SK-N-SH treated with all-trans-retinoic acid at 6 μM for 48 hours (cell line): ENCODE data around the gene CHM.
"Not testable (repeated sequence)": the region's sequence is repeated elsewhere in the genome, so short reads cannot be mapped to it uniquely, and the experiment has no call there.

ENCODE experiments used
- ATAC-seq: fragments of 200-7000 bp; cut with Tn5 transposase; 3 replicates; pipeline ENCODE4 v1.9.1; 2020; ENCODE audit warnings: mild to moderate bottlenecking, moderate library complexity
- BACH2 ChIP-seq: fragments of 250-450 bp; sonication (Bioruptor Pico); IDR thresholded peaks from 2 replicates; pipeline ENCODE4 v1.9.0; 2021; ENCODE audit warnings: mild to moderate bottlenecking, borderline replicate concordance
- CSDC2 ChIP-seq: fragments of 250-450 bp; sonication (Bioruptor Pico); IDR thresholded peaks from 2 replicates; pipeline ENCODE4 v1.5.0; 2020; ENCODE audit warnings: mild to moderate bottlenecking, moderate library complexity
- GLIS3 ChIP-seq: fragments of 250-450 bp; sonication (Bioruptor Pico); IDR thresholded peaks from 2 replicates; pipeline ENCODE4 v1.5.0; 2020; ENCODE audit warnings: mild to moderate bottlenecking, moderate library complexity
- ISL1 ChIP-seq: fragments of 250-450 bp; sonication (Bioruptor Pico); IDR thresholded peaks from 2 replicates; pipeline ENCODE4 v2.1.2; 2022; ENCODE audit warnings: mild to moderate bottlenecking, moderate library complexity
- OSR1 ChIP-seq: fragments of 250-450 bp; sonication (Bioruptor Pico); IDR thresholded peaks from 2 replicates; pipeline ENCODE4 v1.8.0; 2022; ENCODE audit warnings: moderate library complexity, mild to moderate bottlenecking, inconsistent platforms
- POU6F1 ChIP-seq: fragments of 250-450 bp; sonication (Bioruptor Pico); IDR thresholded peaks from 2 replicates; pipeline ENCODE4 v1.8.0; 2021; ENCODE audit warnings: low read depth, mild to moderate bottlenecking, moderate library complexity, borderline replicate concordance
- PPARA ChIP-seq: fragments of 250-450 bp; sonication (Bioruptor Pico); IDR thresholded peaks from 2 replicates; pipeline ENCODE4 v1.5.0; 2020; ENCODE audit warnings: mild to moderate bottlenecking, borderline replicate concordance
- RARB ChIP-seq: fragments of 250-450 bp; sonication (Bioruptor Pico); IDR thresholded peaks from 2 replicates; pipeline ENCODE4 v1.8.0; 2021; ENCODE audit warnings: mild to moderate bottlenecking, moderate library complexity
- TSHZ2 ChIP-seq: fragments of 250-450 bp; sonication (Bioruptor Pico); IDR thresholded peaks from 2 replicates; pipeline ENCODE4 v1.5.0; 2020; ENCODE audit warnings: mild to moderate bottlenecking, moderate library complexity
- ZFP3 ChIP-seq: fragments of 250-450 bp; sonication (Bioruptor Pico); IDR thresholded peaks from 2 replicates; pipeline ENCODE4 v1.5.0; 2020; ENCODE audit warnings: mild to moderate bottlenecking, moderate library complexity
- ZFP30 ChIP-seq: fragments of 450-650 bp; formaldehyde crosslinking; IDR thresholded peaks from 2 replicates; pipeline ENCODE4 v1.5.0; 2022; ENCODE audit warnings: mild to moderate bottlenecking, moderate library complexity
- ZNF565 ChIP-seq: fragments of 450-650 bp; formaldehyde crosslinking; conservative IDR thresholded peaks from 2 replicates; pipeline ENCODE4 v1.5.0; 2020; ENCODE audit warnings: low read depth, mild to moderate bottlenecking, moderate library complexity
- ZNF70 ChIP-seq: fragments of 450-650 bp; formaldehyde crosslinking; IDR thresholded peaks from 2 replicates; pipeline ENCODE4 v1.5.0; 2020; ENCODE audit warnings: mild to moderate bottlenecking, moderate library complexity
- ZNF8 ChIP-seq: fragments of 450-650 bp; formaldehyde crosslinking; IDR thresholded peaks from 2 replicates; pipeline ENCODE4 v1.5.0; 2020; ENCODE audit warnings: mild to moderate bottlenecking, moderate library complexity
- TF ChIP-seq, protein P1 (sequence below): fragments of 250-450 bp; sonication (Bioruptor Pico); IDR thresholded peaks from 2 replicates; pipeline ENCODE4 v1.5.1; 2020; ENCODE audit warnings: low read depth, mild to moderate bottlenecking, moderate library complexity
- TF ChIP-seq, protein P2 (sequence below): fragments of 250-450 bp; sonication (Bioruptor Pico); IDR thresholded peaks from 2 replicates; pipeline ENCODE4 v1.5.1; 2021; ENCODE audit warnings: mild to moderate bottlenecking, moderate library complexity

Gene CHM

GRCh38 chrX:86021652-86022289 is 25.6 kb downstream of the CHM start (continued):
- TF ChIP-seq TSHZ2 (CRISPR knock-in tag): no peak

DNA sequence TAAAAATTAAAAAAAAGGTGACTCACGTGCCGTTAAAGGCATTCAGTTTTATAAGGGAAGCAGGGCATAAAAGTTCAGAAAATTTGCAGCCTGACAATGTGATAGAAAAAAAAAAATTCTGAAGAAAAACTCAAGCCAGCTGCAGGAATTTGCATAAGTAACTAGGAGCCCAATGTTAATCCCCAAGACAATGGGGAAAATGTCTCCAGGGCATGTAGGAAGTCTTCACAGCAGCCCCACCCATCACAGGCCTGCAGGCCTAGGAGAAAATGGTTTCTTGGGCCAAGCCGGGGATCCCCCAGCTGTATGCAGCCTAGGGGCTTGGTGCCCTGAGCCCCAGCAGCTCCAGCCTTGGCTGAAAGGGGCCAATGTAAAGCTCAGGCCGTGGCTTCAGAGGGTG is 31.2 kb downstream of the CHM start:
- TF ChIP-seq RARB (CRISPR knock-in tag) (no peak), ZNF565 (CRISPR knock-in tag) (no peak), PPARA (CRISPR knock-in tag) (no peak), CSDC2 (CRISPR knock-in tag) (no peak), ISL1 (no peak), TSHZ2 (CRISPR knock-in tag) (no peak), GLIS3 (CRISPR knock-in tag) (no peak)
- TF ChIP-seq, protein P1, sequence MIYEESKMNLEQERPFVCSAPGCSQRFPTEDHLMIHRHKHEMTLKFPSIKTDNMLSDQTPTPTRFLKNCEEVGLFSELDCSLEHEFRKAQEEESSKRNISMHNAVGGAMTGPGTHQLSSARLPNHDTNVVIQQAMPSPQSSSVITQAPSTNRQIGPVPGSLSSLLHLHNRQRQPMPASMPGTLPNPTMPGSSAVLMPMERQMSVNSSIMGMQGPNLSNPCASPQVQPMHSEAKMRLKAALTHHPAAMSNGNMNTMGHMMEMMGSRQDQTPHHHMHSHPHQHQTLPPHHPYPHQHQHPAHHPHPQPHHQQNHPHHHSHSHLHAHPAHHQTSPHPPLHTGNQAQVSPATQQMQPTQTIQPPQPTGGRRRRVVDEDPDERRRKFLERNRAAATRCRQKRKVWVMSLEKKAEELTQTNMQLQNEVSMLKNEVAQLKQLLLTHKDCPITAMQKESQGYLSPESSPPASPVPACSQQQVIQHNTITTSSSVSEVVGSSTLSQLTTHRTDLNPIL (CRISPR knock-in tag): no peak
- ATAC-seq: no peak

DNA sequence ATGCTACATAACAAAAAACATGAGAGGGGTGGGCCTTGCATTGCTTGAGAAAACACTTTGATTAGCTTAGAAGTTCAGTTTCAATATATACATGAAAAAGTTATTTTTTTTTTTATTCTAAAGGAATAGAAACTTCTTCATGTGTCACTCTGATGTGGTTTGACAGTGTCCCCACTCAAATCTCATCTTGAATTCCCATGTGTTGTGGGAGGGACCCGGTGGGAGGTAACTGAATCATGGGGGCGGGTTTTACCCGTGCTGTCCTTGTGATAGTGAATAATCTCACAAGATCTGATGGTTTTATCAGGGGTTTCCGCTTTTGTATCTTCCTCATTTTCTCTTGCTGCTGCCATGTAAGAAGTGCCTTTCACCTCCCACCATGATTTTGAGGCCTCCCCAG is 32.4 kb downstream of the CHM start:
- ATAC-seq: not testable (repeated sequence)

GRCh38 chrX:86014421-86014820 is 32.9 kb downstream of the CHM start:
- no peak for ATAC-seq
- TF ChIP-seq OSR1 (no peak), BACH2 (CRISPR knock-in tag) (no peak), ZNF70 (CRISPR knock-in tag) (no peak), ZFP30 (CRISPR knock-in tag) (no peak)

GRCh38 chrX:86013792-86014191 is 33.6 kb downstream of the CHM start:
- TF ChIP-seq ZNF8 (CRISPR knock-in tag) (no peak), PPARA (CRISPR knock-in tag) (no peak), POU6F1 (no peak), BACH2 (CRISPR knock-in tag) (no peak)
- ATAC-seq: no peak

DNA sequence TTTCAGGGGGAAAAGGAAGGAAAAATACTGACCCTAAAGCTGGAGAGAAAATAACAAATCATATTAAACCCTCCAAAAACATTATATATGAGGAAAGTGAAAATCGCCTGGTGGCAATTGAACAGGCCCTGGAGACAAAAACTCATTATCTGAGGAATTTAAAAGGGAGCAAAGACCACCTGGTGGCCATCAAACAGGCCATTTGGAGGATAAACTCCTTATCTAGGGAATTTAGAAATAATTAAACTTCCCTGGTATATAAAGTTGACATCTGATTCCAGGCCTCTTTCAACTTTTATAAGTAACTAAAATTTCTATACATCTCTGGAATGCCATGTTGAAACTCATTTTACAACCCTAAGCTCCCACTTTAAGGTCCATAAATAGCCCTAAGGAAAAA is 35.2 kb downstream of the CHM start:
- no peak for ATAC-seq
- TF ChIP-seq, protein P2, sequence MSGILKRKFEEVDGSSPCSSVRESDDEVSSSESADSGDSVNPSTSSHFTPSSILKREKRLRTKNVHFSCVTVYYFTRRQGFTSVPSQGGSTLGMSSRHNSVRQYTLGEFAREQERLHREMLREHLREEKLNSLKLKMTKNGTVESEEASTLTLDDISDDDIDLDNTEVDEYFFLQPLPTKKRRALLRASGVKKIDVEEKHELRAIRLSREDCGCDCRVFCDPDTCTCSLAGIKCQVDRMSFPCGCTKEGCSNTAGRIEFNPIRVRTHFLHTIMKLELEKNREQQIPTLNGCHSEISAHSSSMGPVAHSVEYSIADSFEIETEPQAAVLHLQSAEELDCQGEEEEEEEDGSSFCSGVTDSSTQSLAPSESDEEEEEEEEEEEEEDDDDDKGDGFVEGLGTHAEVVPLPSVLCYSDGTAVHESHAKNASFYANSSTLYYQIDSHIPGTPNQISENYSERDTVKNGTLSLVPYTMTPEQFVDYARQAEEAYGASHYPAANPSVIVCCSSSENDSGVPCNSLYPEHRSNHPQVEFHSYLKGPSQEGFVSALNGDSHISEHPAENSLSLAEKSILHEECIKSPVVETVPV: no peak
- TF ChIP-seq PPARA (CRISPR knock-in tag): no peak
- no peak for TF ChIP-seq ZNF565 (CRISPR knock-in tag)
- TF ChIP-seq OSR1: no peak
- TF ChIP-seq ZNF8 (CRISPR knock-in tag): no peak
- TF ChIP-seq POU6F1: no peak
- TF ChIP-seq TSHZ2 (CRISPR knock-in tag): no peak
- no peak for TF ChIP-seq ZFP3 (CRISPR knock-in tag)
- TF ChIP-seq ISL1: no peak
